ENCODE results near the gene FMNL2. TPM values are rescaled to one million over a fixed set of nuclear protein-coding genes. Genes with fewer than 3 reads are reported as not detected.

The FMNL2 gene
- polyA plus RNA-seq (2012; ENCODE audit: low read depth, missing spikeins) = 1.2 TPM

DNA sequence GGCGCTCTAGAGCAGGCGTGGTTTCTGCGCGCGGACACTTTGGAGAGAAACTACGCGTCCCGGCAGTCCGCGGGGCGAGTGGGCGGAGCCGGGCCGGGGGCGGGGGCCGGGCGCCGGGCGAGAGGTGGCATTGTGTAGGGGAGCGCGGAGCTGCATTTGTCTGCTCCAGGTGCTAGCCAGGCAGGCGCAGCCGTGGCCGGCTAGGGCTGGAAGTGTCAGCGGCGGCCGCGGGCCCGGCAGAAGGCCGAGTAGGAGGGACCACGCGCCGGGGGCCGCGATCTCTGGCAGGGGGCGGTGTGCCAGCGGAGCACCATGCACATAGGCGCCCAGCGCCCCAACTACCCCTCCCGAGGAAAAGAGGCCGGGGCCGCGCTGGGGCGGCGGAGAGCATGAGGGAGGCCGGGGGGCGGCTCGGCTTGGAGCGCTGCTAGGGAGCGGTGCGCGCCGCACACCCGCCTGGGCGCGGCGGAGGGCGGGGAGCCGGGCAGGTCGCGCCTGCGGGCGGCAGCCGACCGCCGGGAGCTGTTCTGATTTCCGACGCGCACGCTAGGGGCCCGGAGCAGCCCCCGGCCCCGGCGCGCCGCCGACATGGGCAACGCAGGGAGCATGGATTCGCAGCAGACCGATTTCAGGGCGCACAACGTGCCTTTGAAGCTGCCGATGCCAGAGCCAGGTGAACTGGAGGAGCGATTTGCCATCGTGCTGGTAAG, at the start of gene FMNL2:
Gene FMNL2, plus strand, starts transcription at position 159 of the 710 bp plus-strand sequence.
- FAIRE-seq (peak; percentile 85), DNase-seq (ENCODE audit: insufficient read length, low spot score) (peak; percentile 71)
- TF ChIP-seq TAF1 (IDR thresholded peaks at IDR 0.05; ENCODE audit: low read depth, low read length) (peak; percentile 41; the same call in 1 of the 2 replicates), POLR2AphosphoS5 (IDR thresholded peaks at IDR 0.05; ENCODE audit: low read depth, low read length) (no peak)

DNA sequence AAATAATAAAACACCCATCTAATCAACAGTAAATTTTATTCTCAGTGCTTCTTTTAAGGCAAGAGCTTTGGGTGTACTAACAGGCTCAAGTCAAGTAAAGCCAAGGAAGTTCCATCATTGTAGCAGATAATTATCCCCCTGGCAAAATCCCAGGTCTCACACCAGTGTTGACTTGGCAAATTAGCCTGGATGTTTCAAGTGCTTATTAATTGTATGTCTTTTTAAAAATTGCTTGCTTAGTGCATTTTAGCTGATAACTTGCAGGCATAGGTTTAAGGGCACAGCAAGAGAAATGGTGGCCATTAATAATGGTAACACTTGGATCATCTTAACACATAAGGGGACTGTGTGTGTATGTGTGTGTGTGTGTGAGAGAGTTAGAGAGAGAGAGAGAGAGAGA, 42.0 kb upstream of the FMNL2 start:
- FAIRE-seq (no peak), DNase-seq (ENCODE audit: insufficient read length, low spot score) (no peak)
- TF ChIP-seq POU2F2 (IDR thresholded peaks at IDR 0.05; ENCODE audit: low read depth, low read length) = no peak
- no peak for TF ChIP-seq SPI1 (IDR thresholded peaks at IDR 0.05; ENCODE audit: low read depth, low read length)
- TF ChIP-seq POLR2AphosphoS5 (IDR thresholded peaks at IDR 0.05; ENCODE audit: low read depth, low read length) = no peak
- no peak for TF ChIP-seq TAF1 (IDR thresholded peaks at IDR 0.05; ENCODE audit: low read depth, low read length)
- no peak for TF ChIP-seq POLR2A (IDR thresholded peaks at IDR 0.05; ENCODE audit: low read depth, low read length)
- no peak for TF ChIP-seq PAX5 (IDR thresholded peaks at IDR 0.05; ENCODE audit: insufficient read depth, low read length, severe bottlenecking)

GRCh38 chr2:152297715-152298114, 37.3 kb upstream of the FMNL2 start:
- DNase-seq (ENCODE audit: insufficient read length, low spot score) = no peak
- no peak for FAIRE-seq

GRCh38 chr2:152298754-152299153, 36.2 kb upstream of the FMNL2 start:
- TF ChIP-seq POLR2AphosphoS5 (IDR thresholded peaks at IDR 0.05; ENCODE audit: low read depth, low read length) (no peak), POU2F2 (IDR thresholded peaks at IDR 0.05; ENCODE audit: low read depth, low read length) (no peak)
- FAIRE-seq (no peak), DNase-seq (ENCODE audit: insufficient read length, low spot score) (no peak)

More at GRCh38 chr2:152297715-152298114, 37.3 kb upstream of the FMNL2 start:
- TF ChIP-seq POLR2A (IDR thresholded peaks at IDR 0.05; ENCODE audit: low read depth, low read length) (no peak), TAF1 (IDR thresholded peaks at IDR 0.05; ENCODE audit: low read depth, low read length) (no peak), POU2F2 (IDR thresholded peaks at IDR 0.05; ENCODE audit: low read depth, low read length) (no peak), PAX5 (IDR thresholded peaks at IDR 0.05; ENCODE audit: insufficient read depth, low read length, severe bottlenecking) (no peak), SPI1 (IDR thresholded peaks at IDR 0.05; ENCODE audit: low read depth, low read length) (no peak), POLR2AphosphoS5 (IDR thresholded peaks at IDR 0.05; ENCODE audit: low read depth, low read length) (no peak)

DNA sequence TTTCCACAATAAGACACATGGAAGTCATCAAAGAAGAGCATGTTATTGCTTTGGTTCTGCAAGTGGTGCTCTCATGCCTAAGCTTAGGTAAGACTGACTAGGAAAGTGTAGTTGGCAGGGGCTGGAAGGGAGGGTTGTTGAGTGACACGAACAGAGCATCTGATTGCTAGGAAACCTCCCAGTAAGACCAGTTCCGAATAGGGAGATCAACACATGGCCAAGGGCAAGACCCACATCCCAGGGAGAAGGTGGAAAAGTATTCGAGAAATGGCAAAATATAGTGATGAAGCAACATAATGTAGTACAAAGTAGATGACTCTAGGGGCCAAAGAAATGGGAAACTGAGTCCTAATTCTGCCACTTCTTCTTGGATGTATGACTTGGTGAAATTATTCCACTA, 33.8 kb upstream of the FMNL2 start:
- DNase-seq (ENCODE audit: insufficient read length, low spot score) = no peak
- TF ChIP-seq POLR2A (IDR thresholded peaks at IDR 0.05; ENCODE audit: low read depth, low read length) = no peak
- no peak for TF ChIP-seq SPI1 (IDR thresholded peaks at IDR 0.05; ENCODE audit: low read depth, low read length)
- TF ChIP-seq POLR2AphosphoS5 (IDR thresholded peaks at IDR 0.05; ENCODE audit: low read depth, low read length) = no peak
- TF ChIP-seq PAX5 (IDR thresholded peaks at IDR 0.05; ENCODE audit: insufficient read depth, low read length, severe bottlenecking) = no peak
- no peak for TF ChIP-seq TAF1 (IDR thresholded peaks at IDR 0.05; ENCODE audit: low read depth, low read length)
- TF ChIP-seq POU2F2 (IDR thresholded peaks at IDR 0.05; ENCODE audit: low read depth, low read length) = no peak
- FAIRE-seq = no peak

DNA sequence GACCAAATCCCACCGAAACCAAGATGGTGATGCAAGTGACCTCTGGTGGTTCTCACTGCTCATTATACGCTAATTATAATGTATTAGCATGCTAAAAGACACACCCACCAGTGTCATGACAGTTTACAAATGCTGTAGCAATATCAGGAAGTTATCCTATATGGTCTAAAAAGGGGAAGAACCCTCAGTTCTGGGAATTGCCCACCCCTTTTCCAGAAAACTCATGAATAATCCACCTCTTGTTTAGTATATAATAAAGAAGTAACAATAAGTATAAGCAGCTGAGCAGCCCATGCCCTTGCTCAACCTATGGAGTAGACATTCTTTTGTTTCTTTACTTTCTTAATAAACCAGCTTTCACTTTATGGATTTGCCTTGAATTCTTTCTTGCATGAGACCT, 31.0 kb upstream of the FMNL2 start:
- FAIRE-seq (no peak), DNase-seq (ENCODE audit: insufficient read length, low spot score) (no peak)
- TF ChIP-seq POLR2A (IDR thresholded peaks at IDR 0.05; ENCODE audit: low read depth, low read length) = no peak
- no peak for TF ChIP-seq TAF1 (IDR thresholded peaks at IDR 0.05; ENCODE audit: low read depth, low read length)
- TF ChIP-seq POLR2AphosphoS5 (IDR thresholded peaks at IDR 0.05; ENCODE audit: low read depth, low read length) = no peak
- no peak for TF ChIP-seq POU2F2 (IDR thresholded peaks at IDR 0.05; ENCODE audit: low read depth, low read length)
- no peak for TF ChIP-seq PAX5 (IDR thresholded peaks at IDR 0.05; ENCODE audit: insufficient read depth, low read length, severe bottlenecking)
- TF ChIP-seq SPI1 (IDR thresholded peaks at IDR 0.05; ENCODE audit: low read depth, low read length) = no peak

DNA sequence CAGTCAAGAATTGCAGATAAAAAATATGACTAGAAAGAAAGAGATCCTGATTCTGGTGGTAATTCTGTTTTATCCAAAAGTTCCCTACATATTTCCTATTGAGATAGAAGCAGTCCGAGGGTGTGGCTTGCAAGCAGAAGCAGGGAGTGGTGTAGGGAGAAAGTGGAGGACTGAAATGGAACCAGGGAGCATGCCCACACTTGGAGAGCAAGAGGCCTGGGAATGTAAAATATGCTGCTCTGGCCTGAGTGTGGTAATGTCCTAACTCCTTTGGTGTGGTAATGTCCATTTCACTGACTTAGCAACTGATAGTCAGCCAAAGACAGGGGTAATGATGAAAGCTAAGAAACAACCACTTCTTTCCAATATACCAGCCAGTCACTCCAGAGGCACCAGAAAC, 30.1 kb upstream of the FMNL2 start:
- TF ChIP-seq POLR2AphosphoS5 (IDR thresholded peaks at IDR 0.05; ENCODE audit: low read depth, low read length) (no peak), POLR2A (IDR thresholded peaks at IDR 0.05; ENCODE audit: low read depth, low read length) (no peak), TAF1 (IDR thresholded peaks at IDR 0.05; ENCODE audit: low read depth, low read length) (no peak), PAX5 (IDR thresholded peaks at IDR 0.05; ENCODE audit: insufficient read depth, low read length, severe bottlenecking) (no peak), SPI1 (IDR thresholded peaks at IDR 0.05; ENCODE audit: low read depth, low read length) (no peak), POU2F2 (IDR thresholded peaks at IDR 0.05; ENCODE audit: low read depth, low read length) (no peak)
- DNase-seq (ENCODE audit: insufficient read length, low spot score) (no peak), FAIRE-seq (no peak)

GRCh38 chr2:152307863-152308262, 27.1 kb upstream of the FMNL2 start:
- no peak for FAIRE-seq
- no peak for DNase-seq (ENCODE audit: insufficient read length, low spot score)
- TF ChIP-seq POU2F2 (IDR thresholded peaks at IDR 0.05; ENCODE audit: low read depth, low read length) = no peak
- TF ChIP-seq POLR2AphosphoS5 (IDR thresholded peaks at IDR 0.05; ENCODE audit: low read depth, low read length) = no peak
- no peak for TF ChIP-seq TAF1 (IDR thresholded peaks at IDR 0.05; ENCODE audit: low read depth, low read length)
- no peak for TF ChIP-seq PAX5 (IDR thresholded peaks at IDR 0.05; ENCODE audit: insufficient read depth, low read length, severe bottlenecking)
- TF ChIP-seq POLR2A (IDR thresholded peaks at IDR 0.05; ENCODE audit: low read depth, low read length) = no peak
- no peak for TF ChIP-seq SPI1 (IDR thresholded peaks at IDR 0.05; ENCODE audit: low read depth, low read length)

DNA sequence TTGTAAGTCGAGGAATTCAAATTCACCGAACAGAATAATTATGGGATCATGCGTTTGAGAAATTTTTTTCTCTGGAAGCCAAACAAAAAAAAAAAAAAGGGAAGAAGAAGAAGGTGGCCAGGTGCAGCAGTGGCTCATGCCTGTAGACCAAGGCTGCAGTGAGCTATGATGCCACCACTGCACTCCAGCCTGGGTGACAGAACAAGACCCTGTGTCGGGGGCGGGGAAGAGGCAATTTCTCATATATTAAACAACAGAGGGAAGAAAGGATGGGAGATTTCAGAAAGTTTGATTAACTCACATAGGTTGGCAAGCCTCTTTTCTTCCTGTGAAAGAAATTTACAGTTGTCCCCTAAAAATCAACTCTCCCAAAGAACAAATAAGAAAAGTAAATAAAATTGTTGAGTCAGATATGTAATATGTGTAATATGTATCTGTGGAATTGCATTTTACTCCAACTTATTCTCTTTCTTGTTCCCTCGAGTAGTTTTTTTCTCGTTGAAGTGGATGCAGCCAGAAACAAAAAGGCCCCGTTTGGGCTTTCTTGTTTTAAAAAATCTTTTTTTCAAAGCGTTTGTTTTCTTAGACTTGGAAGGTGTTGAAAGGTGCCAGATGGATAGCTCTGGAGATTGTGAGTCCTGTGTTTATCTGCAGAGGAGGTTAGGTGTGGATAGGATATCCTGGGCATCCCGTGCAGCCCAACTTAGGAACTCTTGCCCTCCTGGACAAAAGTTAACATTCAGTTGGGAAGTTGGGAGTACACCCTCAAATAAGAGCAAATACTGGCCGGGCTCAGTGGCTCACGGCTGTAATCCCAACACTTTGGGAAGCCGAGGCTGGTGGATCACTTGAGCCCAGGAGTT, 25.4 kb upstream of the FMNL2 start:
- TF ChIP-seq SPI1 (IDR thresholded peaks at IDR 0.05; ENCODE audit: low read depth, low read length) (no peak), TAF1 (IDR thresholded peaks at IDR 0.05; ENCODE audit: low read depth, low read length) (no peak), PAX5 (IDR thresholded peaks at IDR 0.05; ENCODE audit: insufficient read depth, low read length, severe bottlenecking) (no peak), POLR2AphosphoS5 (IDR thresholded peaks at IDR 0.05; ENCODE audit: low read depth, low read length) (no peak), POU2F2 (IDR thresholded peaks at IDR 0.05; ENCODE audit: low read depth, low read length) (no peak), POLR2A (IDR thresholded peaks at IDR 0.05; ENCODE audit: low read depth, low read length) (no peak)
- DNase-seq (ENCODE audit: insufficient read length, low spot score) = no peak
- FAIRE-seq = no peak
